Measurements from ENCODE around the gene DNAJC18. TPM values are rescaled to one million over a fixed set of nuclear protein-coding genes. Genes with fewer than 3 reads are reported as not detected.

Gene DNAJC18
- total and polyA plus RNA-seq, 2 of the 8 experiments (the other 6 are each of a cell fraction or from before 2014, with no cell fraction given) = 7.8 to 29.2 TPM

DNA sequence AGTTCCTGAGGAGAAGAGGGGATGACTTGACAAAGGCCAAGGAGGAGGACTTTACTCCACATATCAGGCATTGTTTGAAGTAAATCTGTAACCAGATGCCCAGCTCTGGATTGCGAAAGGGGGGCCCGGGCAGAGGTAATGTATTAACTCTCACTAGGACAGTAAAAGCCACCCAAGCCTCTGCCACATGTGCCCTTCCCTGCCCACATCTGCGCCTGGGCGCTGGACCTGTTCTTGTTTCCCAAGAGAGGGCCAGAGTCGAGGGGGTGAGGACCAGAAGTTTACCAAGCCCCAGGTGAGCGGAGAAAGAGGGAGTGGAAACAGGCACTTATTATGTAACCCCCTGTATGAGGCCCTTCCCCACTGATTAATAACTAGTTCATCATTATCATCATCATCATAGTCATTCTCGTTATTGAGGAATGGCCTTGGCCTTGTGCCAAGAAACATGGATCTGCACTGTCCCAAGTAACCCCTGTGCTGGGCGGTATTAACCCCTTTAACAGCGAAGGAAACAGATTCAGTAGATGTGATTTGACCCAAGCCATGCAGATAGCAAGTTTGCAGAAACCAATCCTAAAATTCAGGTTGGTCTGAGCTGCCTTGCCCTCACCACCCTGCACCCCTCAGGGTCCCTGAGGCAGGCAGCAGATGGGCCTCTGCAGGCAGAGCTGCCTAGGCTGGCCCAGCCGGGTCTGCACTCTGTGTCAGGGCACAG lies 55.9 kb downstream of the DNAJC18 start, which contains the start of gene SLC23A1:
Gene SLC23A1, minus strand, starts transcription at position 23 of the 718 bp plus-strand sequence. CDS start 44 bp downstream, outside the sequence.
- no peak within 1 kb of the TSS for H4K91ac ChIP-seq (replicated peaks; ENCODE audit: insufficient read length, low read length)
- H3K27ac ChIP-seq (ENCODE audit: low read depth, low read length) = no peak within 1 kb of the TSS
- no peak within 1 kb of the TSS for H3K56ac ChIP-seq (replicated peaks; ENCODE audit: insufficient read length, low read depth, low read length)
- DNase-seq (ENCODE audit: low read depth in 1 of 2, low spot score in 2 of 2) = no peak
- no peak within 1 kb of the TSS for H2BK12ac ChIP-seq (ENCODE audit: low read depth, low read length)
- H2AFZ ChIP-seq (ENCODE audit: low read length) = no peak within 1 kb of the TSS
- no peaks in the 10 kb centered on the region for H3K9me3 ChIP-seq (ENCODE audit: insufficient read depth in 2 of 2, low read depth in 1 of 2, low read length in 1 of 2)
- no peak within 1 kb of the TSS for H3K4me3 ChIP-seq (ENCODE audit: extremely low read depth in 1 of 4, insufficient read depth in 2 of 4, low read depth in 3 of 4, low read length in 4 of 4)
- ChIA-PET CTCF (ENCODE audit: partially characterized antibody) (interaction anchor here (1.2 kb wide), 1 partner anchor 252 kb away, joined by 3 read pairs; no protein-coding TSS in a partner anchor), POLR2A (ENCODE audit: partially characterized antibody) (interaction anchor here (1.1 kb wide), 1 partner anchor 42 kb away, joined by 3 read pairs; the partner anchor contains the start of gene PAIP2)
- H3K36me3 ChIP-seq (ENCODE audit: control insufficient read depth in 2 of 4, insufficient read depth in 4 of 4, low read length in 3 of 4) = no peaks in the 10 kb centered on the region
- H3K14ac ChIP-seq (ENCODE audit: insufficient read length) = no peak within 1 kb of the TSS
- H2BK20ac ChIP-seq (ENCODE audit: low read length) = no peak within 1 kb of the TSS
- no peak within 1 kb of the TSS for H2BK5ac ChIP-seq (ENCODE audit: low read depth, low read length)
- H3K9ac ChIP-seq (replicated peaks in 1 of 4; ENCODE audit: extremely low read depth in 1 of 4, low read depth in 3 of 4, low read length in 3 of 4) = no peak within 1 kb of the TSS
- no peak within 1 kb of the TSS for H3K4ac ChIP-seq (replicated peaks; ENCODE audit: insufficient read length, low read depth, low read length)
- H2AK5ac ChIP-seq (ENCODE audit: low read depth, low read length) = no peak within 1 kb of the TSS
- no peak within 1 kb of the TSS; the same call in 1 of the 2 replicates for H4K8ac ChIP-seq (ENCODE audit: extremely low read depth, insufficient read depth, low read length)
- TF ChIP-seq CEBPB (IDR thresholded peaks at IDR 0.05; ENCODE audit: low read depth, low read length) (peak; percentile 44; the same call in 1 of the 2 replicates), YY1 (IDR thresholded peaks at IDR 0.05; ENCODE audit: low read depth, low read length) (no peak), RFX5 (IDR thresholded peaks at IDR 0.05; ENCODE audit: borderline replicate concordance, low read depth, low read length) (no peak)
- no peaks in the 10 kb centered on the region; the same call in 1 of the 2 replicates for H3K79me1 ChIP-seq (ENCODE audit: low read depth, low read length)
- no peaks in the 10 kb centered on the region for H3K79me2 ChIP-seq (ENCODE audit: control insufficient read depth in 1 of 2, insufficient read depth in 2 of 2, low read length in 2 of 2)
- H3K23ac ChIP-seq (ENCODE audit: insufficient read length) = no peak within 1 kb of the TSS
- no peaks in the 10 kb centered on the region for H3K27me3 ChIP-seq (replicated peaks in 1 of 4; ENCODE audit: control insufficient read depth in 3 of 4, extremely low read depth in 1 of 4, insufficient read depth in 3 of 4, low read length in 3 of 4)
- H4K5ac ChIP-seq (ENCODE audit: insufficient read length, low read depth, low read length) = no peak within 1 kb of the TSS
- H3K4me2 ChIP-seq (ENCODE audit: insufficient read depth in 1 of 2, low read depth in 2 of 2, low read length in 2 of 2) = no peak within 1 kb of the TSS
- FAIRE-seq = no peak
- 90% methylated on average over 10 of the region's 10 CpGs; no CpG with 5 or more reads in 1 of the 2 experiments for WGBS, 2 experiments (ENCODE audit: extremely low coverage in 1 of 2, insufficient coverage in 1 of 2, insufficient read length in 1 of 2, insufficient replicate concordance in 2 of 2, low coverage in 1 of 2, low lambda C conversion rate in 2 of 2, missing lambda C conversion rate in 1 of 2)
- H2BK15ac ChIP-seq (ENCODE audit: low read length) = no peak within 1 kb of the TSS; the same call in 1 of the 2 replicates
- peaks cover 0 to 2% of the 10 kb centered on the region in 2 experiments for H4K20me1 ChIP-seq (replicated peaks in 1 of 2; ENCODE audit: control insufficient read depth in 1 of 2, insufficient read depth in 2 of 2, low read length in 2 of 2)
- H2BK120ac ChIP-seq (replicated peaks; ENCODE audit: low read depth, low read length) = no peak within 1 kb of the TSS
- H3K4me1 ChIP-seq (replicated peaks in 1 of 4; ENCODE audit: control insufficient read depth in 3 of 4, insufficient read depth in 4 of 4, low read length in 3 of 4) = peaks cover 3 to 17% (median 7%) of the 10 kb centered on the region in 4 experiments
- no peak within 1 kb of the TSS for H3K18ac ChIP-seq (ENCODE audit: extremely low read depth, low read length)
- H3K23me2 ChIP-seq (ENCODE audit: low read depth, low read length) = no peaks in the 10 kb centered on the region
